ENCODE measurements around the gene SLC17A7.
"Not testable (repeated sequence)": the region's sequence is repeated elsewhere in the genome, so short reads cannot be mapped to it uniquely, and the experiment has no call there.

Gene SLC17A7

GRCh38 chr19:49469828-49470614 lies 28.7 kb upstream of the SLC17A7 start:
- DNase-seq = peak; percentile 93 to 95

GRCh38 chr19:49468746-49469447 lies 27.6 kb upstream of the SLC17A7 start:
- peak; percentile 98 for DNase-seq

GRCh38 chr19:49468199-49468598 lies 26.9 kb upstream of the SLC17A7 start:
- no peak for DNase-seq

- DNase-seq = no peak
Observed at GRCh38 chr19:49465371-49465770, 24.0 kb upstream of the SLC17A7 start.

- no peak for DNase-seq
Observed at GRCh38 chr19:49463960-49464740, 22.8 kb upstream of the SLC17A7 start.

- DNase-seq = no peak
Observed at GRCh38 chr19:49462492-49462891, 21.2 kb upstream of the SLC17A7 start.

- no peak for DNase-seq
Observed at GRCh38 chr19:49461656-49462055, 20.3 kb upstream of the SLC17A7 start.

- DNase-seq = not testable (repeated sequence)
Observed at GRCh38 chr19:49461130-49461529, 19.8 kb upstream of the SLC17A7 start.

- DNase-seq = no peak
Observed at GRCh38 chr19:49459388-49459787, 18.1 kb upstream of the SLC17A7 start.

GRCh38 chr19:49458567-49458903 lies 17.2 kb upstream of the SLC17A7 start:
- no peak for DNase-seq

GRCh38 chr19:49456326-49456725 lies 15.0 kb upstream of the SLC17A7 start:
- no peak for DNase-seq

GRCh38 chr19:49455773-49456172 lies 14.4 kb upstream of the SLC17A7 start:
- no peak for DNase-seq

- DNase-seq = peak in 1 of 2 donors; percentile 40
Observed at GRCh38 chr19:49453757-49454240, 12.5 kb upstream of the SLC17A7 start.

- DNase-seq = peak; percentile 98
Observed at GRCh38 chr19:49453013-49453756, 11.9 kb upstream of the SLC17A7 start, which contains the start of gene ALDH16A1. ALDH16A1 (plus strand) TSS chr19:49453225; CDS start chr19:49453332, 107 bp downstream.

GRCh38 chr19:49451430-49452181 lies 10.3 kb upstream of the SLC17A7 start, which contains the start of gene PIH1D1:
PIH1D1 (minus strand) TSS chr19:49451814; CDS start chr19:49451574, 240 bp downstream.
- peak; percentile 98 for DNase-seq

GRCh38 chr19:49450405-49450804 lies 9.1 kb upstream of the SLC17A7 start:
- no peak for DNase-seq

GRCh38 chr19:49448432-49448786 lies 7.1 kb upstream of the SLC17A7 start:
- no peak for DNase-seq

- DNase-seq = no peak
Observed at GRCh38 chr19:49447485-49448431, 6.4 kb upstream of the SLC17A7 start.

GRCh38 chr19:49445997-49446396 lies 4.7 kb upstream of the SLC17A7 start:
- no peak for DNase-seq

- DNase-seq = not testable (repeated sequence)
Observed at GRCh38 chr19:49444100-49444700, 2.9 kb upstream of the SLC17A7 start.
